ENCODE results near the gene RPL27A.

DNA sequence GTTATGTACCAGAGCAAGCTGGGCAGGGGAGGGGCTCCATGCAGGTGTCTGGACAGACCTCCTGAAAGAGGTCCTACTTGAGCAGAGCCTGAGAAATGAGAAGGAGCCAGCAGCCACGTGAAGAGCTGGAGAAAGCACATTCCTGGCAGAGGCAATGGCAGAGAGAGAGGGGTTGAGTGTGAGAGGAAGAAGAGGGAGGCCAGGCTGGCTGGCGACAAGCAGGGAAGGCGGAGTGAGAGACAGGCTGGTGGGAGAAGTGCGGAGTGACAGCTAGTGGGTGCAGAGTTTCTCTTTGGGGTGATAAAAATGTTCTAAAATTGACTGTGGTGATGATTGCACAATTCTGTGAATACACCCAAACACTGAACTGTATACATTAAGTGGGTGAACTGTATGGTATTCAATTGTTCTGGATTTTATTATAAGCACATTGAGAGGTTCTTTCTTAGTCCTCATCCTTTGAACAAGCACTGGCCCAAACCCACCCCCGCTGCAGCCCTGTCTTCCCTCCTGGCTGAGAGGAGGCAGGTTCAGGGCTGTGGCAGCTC is 29.4 kb downstream of the RPL27A start:
- TF ChIP-seq, protein P1, sequence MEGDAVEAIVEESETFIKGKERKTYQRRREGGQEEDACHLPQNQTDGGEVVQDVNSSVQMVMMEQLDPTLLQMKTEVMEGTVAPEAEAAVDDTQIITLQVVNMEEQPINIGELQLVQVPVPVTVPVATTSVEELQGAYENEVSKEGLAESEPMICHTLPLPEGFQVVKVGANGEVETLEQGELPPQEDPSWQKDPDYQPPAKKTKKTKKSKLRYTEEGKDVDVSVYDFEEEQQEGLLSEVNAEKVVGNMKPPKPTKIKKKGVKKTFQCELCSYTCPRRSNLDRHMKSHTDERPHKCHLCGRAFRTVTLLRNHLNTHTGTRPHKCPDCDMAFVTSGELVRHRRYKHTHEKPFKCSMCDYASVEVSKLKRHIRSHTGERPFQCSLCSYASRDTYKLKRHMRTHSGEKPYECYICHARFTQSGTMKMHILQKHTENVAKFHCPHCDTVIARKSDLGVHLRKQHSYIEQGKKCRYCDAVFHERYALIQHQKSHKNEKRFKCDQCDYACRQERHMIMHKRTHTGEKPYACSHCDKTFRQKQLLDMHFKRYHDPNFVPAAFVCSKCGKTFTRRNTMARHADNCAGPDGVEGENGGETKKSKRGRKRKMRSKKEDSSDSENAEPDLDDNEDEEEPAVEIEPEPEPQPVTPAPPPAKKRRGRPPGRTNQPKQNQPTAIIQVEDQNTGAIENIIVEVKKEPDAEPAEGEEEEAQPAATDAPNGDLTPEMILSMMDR (IDR thresholded peaks at IDR 0.05) = no peak
- TF ChIP-seq POLR2A (IDR thresholded peaks at IDR 0.05) (no peak), EP300 (IDR thresholded peaks at IDR 0.05) (no peak)
